Fibroblast of lung (primary cell): Measurements from ENCODE around the gene CCL15. TPM values are rescaled to one million over a fixed set of nuclear protein-coding genes. Genes with fewer than 3 reads are reported as not detected.

Source experiments
- DNase-seq, 2 donors: peaks; one replicate each; pipeline versions ENCODE4 v3.0.0 to v3.0.0-alpha.2; 2010; ENCODE audit warnings: low read depth in 2 of 2
- H2AFZ ChIP-seq: 2 replicates; pipeline ENCODE4 v1.5.1; 2012; ENCODE audit warnings: low read length, control low read depth, inconsistent platforms
- H3K27ac ChIP-seq: 2 replicates; pipeline ENCODE4 v1.5.1; 2011; ENCODE audit warnings: low read length, control low read depth; ENCODE audit not compliant: insufficient read depth
- H3K27me3 ChIP-seq: 2 replicates; pipeline ENCODE4 v1.5.1; 2011; ENCODE audit warnings: mild to moderate bottlenecking, low read length; ENCODE audit not compliant: control insufficient read depth, insufficient read depth
- H3K36me3 ChIP-seq: 2 replicates; pipeline ENCODE4 v1.5.1; 2011; ENCODE audit warnings: low read length; ENCODE audit not compliant: control insufficient read depth, insufficient read depth
- H3K4me1 ChIP-seq: 2 replicates; pipeline ENCODE4 v1.5.1; 2011; ENCODE audit warnings: low read length; ENCODE audit not compliant: control insufficient read depth, insufficient read depth; ENCODE audit errors: extremely low read depth
- H3K4me2 ChIP-seq: 2 replicates; pipeline ENCODE4 v1.5.1; 2011; ENCODE audit warnings: low read length, control low read depth; ENCODE audit not compliant: insufficient read depth; ENCODE audit errors: extremely low read depth
- H3K4me3 ChIP-seq, 4 experiments: fragments of 200-600 bp in 1 of 4; sonication (generic) in 1 of 4; replicated peaks in 1 of 4; 2 replicates each; pipeline ENCODE4 v1.5.1; 2011 to 2016; ENCODE audit warnings: low read length in 4 of 4, low read depth in 3 of 4, mild to moderate bottlenecking in 3 of 4, control low read depth in 2 of 4, inconsistent platforms in 1 of 4, mixed read lengths in 1 of 4; ENCODE audit not compliant: insufficient read depth in 1 of 4; ENCODE audit errors: control extremely low read depth in 1 of 4
- H3K79me2 ChIP-seq: 2 replicates; pipeline ENCODE4 v1.5.1; 2012; ENCODE audit warnings: mild to moderate bottlenecking, low read length, inconsistent platforms; ENCODE audit not compliant: control insufficient read depth, insufficient read depth
- H3K9ac ChIP-seq: 2 replicates; pipeline ENCODE4 v1.5.1; 2011; ENCODE audit warnings: mild to moderate bottlenecking, low read length, control low read depth; ENCODE audit not compliant: insufficient read depth
- H3K9me3 ChIP-seq: 2 replicates; pipeline ENCODE4 v1.5.1; 2012; ENCODE audit warnings: low read depth, low read length; ENCODE audit not compliant: control insufficient read depth, insufficient read depth
- H4K20me1 ChIP-seq: 2 replicates; pipeline ENCODE4 v1.5.1; 2011; ENCODE audit warnings: low read length; ENCODE audit not compliant: control insufficient read depth, insufficient read depth; ENCODE audit errors: extremely low read depth
- CTCF ChIP-seq, 2 donors: IDR thresholded peaks in 1 of 2; conservative IDR thresholded peaks in 1 of 2; 1 replicate in 1 of 2; 2 replicates in 1 of 2; pipeline ENCODE4 v1.5.1; 2011 to 2012; ENCODE audit warnings: low read length in 2 of 2, control low read depth in 1 of 2, inconsistent platforms in 1 of 2, low read depth in 1 of 2, mild to moderate bottlenecking in 1 of 2
- EZH2 ChIP-seq: IDR thresholded peaks from 2 replicates; pipeline ENCODE4 v1.5.1; 2012; ENCODE audit warnings: low read length, control low read depth, mild to moderate bottlenecking; ENCODE audit errors: missing control alignments
- polyA plus RNA-seq, 2 donors: library from polyadenylated mRNA; depleted of rRNA in 1 of 2; stranded (reverse) in 1 of 2; unstranded in 1 of 2; fragments of >200 nt; gene quantifications; 2 replicates each; pipeline ENCODE4 v1.2.1, GENCODE V29; 2011 to 2012; ENCODE audit warnings: missing spikeins in 1 of 2
- total RNA-seq: library from RNA; depleted of rRNA; stranded (reverse); fragments of >200 nt; gene quantifications from 2 replicates; pipeline ENCODE4 v1.2.1, GENCODE V29; 2014

Gene CCL15
- total and polyA plus RNA-seq, 2 donors (not counting 1 experiment from before 2014, with no cell fraction given): not detected

GRCh38 chr17:35972066-35972465 lies 29.3 kb downstream of the CCL15 start:
- H3K9me3 ChIP-seq: no peaks in the 10 kb centered on the region
- H3K4me3 ChIP-seq: no peak overlapping the region
- no peak overlapping the region for H3K9ac ChIP-seq
- H4K20me1 ChIP-seq: no peaks in the 10 kb centered on the region
- TF ChIP-seq CTCF (conservative IDR thresholded peaks at IDR 0.05 in 1 of 2, IDR thresholded peaks at IDR 0.05 in 1 of 2; ENCODE audit: low read depth in 1 of 2, low read length in 2 of 2): no peak
- no peak for TF ChIP-seq EZH2
- no peaks in the 10 kb centered on the region for H3K4me1 ChIP-seq
- no peak for DNase-seq
- peaks cover 2% of the 10 kb centered on the region for H3K27me3 ChIP-seq
- no peaks in the 10 kb centered on the region for H3K36me3 ChIP-seq
- H3K79me2 ChIP-seq: no peaks in the 10 kb centered on the region
- no peak overlapping the region for H2AFZ ChIP-seq
- no peak overlapping the region for H3K4me2 ChIP-seq
- no peak overlapping the region for H3K27ac ChIP-seq

- no peaks in the 10 kb centered on the region for H3K79me2 ChIP-seq
- no peak overlapping the region for H2AFZ ChIP-seq
- H3K9ac ChIP-seq: no peak overlapping the region
- no peaks in the 10 kb centered on the region for H4K20me1 ChIP-seq
- no peaks in the 10 kb centered on the region for H3K4me1 ChIP-seq
- H3K9me3 ChIP-seq: no peaks in the 10 kb centered on the region
- no peak overlapping the region for H3K27ac ChIP-seq
- H3K36me3 ChIP-seq: no peaks in the 10 kb centered on the region
- peaks cover 2% of the 10 kb centered on the region for H3K27me3 ChIP-seq
- DNase-seq: peak; percentile 57 to 81
- TF ChIP-seq CTCF (conservative IDR thresholded peaks at IDR 0.05 in 1 of 2, IDR thresholded peaks at IDR 0.05 in 1 of 2; ENCODE audit: low read depth in 1 of 2, low read length in 2 of 2) (peak; percentile 64 to 75), EZH2 (no peak)
- H3K4me2 ChIP-seq: no peak overlapping the region
- no peak overlapping the region for H3K4me3 ChIP-seq
These were observed 31.6 kb downstream of the CCL15 start for GRCh38 chr17:35969558-35970380.

GRCh38 chr17:35968520-35969054 lies 32.8 kb downstream of the CCL15 start:
- Histone ChIP-seq H3K27me3 (peaks cover 2% of the 10 kb centered on the region), H3K4me2 (no peak overlapping the region), H3K36me3 (no peaks in the 10 kb centered on the region), H2AFZ (no peak overlapping the region), H3K27ac (no peak overlapping the region), H3K4me3 (no peak overlapping the region), H3K9me3 (no peaks in the 10 kb centered on the region), H3K4me1 (no peaks in the 10 kb centered on the region), H4K20me1 (no peaks in the 10 kb centered on the region), H3K79me2 (no peaks in the 10 kb centered on the region), H3K9ac (no peak overlapping the region)
- TF ChIP-seq CTCF (conservative IDR thresholded peaks at IDR 0.05 in 1 of 2, IDR thresholded peaks at IDR 0.05 in 1 of 2; ENCODE audit: low read depth in 1 of 2, low read length in 2 of 2): no peak
- no peak for TF ChIP-seq EZH2
- DNase-seq: no peak
